ENCODE measurements around the gene RASEF.

- TF ChIP-seq CTCF (IDR thresholded peaks at IDR 0.05) (no peak), POLR2A (IDR thresholded peaks at IDR 0.05) (no peak)
Measured at GRCh38 chr9:83027153-83027891, 35.6 kb downstream of the RASEF start.

Data from uterus (tissue), 2 donors.